ENCODE data around the gene SCCPDH. TPM values are rescaled to one million over a fixed set of nuclear protein-coding genes. Genes with fewer than 3 reads are reported as not detected.

The SCCPDH gene
- total RNA-seq, 4 donors from 2014 or later = 46.2 to 80.7 (median 53.5) TPM

GRCh38 chr1:246742396-246742795 lies 18.2 kb downstream of the SCCPDH start:
- no peak for TF ChIP-seq CTCF (IDR thresholded peaks at IDR 0.05; ENCODE audit: low read depth)

- TF ChIP-seq CTCF (IDR thresholded peaks at IDR 0.05; ENCODE audit: low read depth) = no peak
Measured at GRCh38 chr1:246748006-246748405, 23.8 kb downstream of the SCCPDH start.

- TF ChIP-seq CTCF (IDR thresholded peaks at IDR 0.05; ENCODE audit: low read depth) = no peak
Measured at GRCh38 chr1:246748867-246749266, 24.7 kb downstream of the SCCPDH start.

GRCh38 chr1:246750752-246751151 lies 26.5 kb downstream of the SCCPDH start:
- no peak for TF ChIP-seq CTCF (IDR thresholded peaks at IDR 0.05; ENCODE audit: low read depth)

- TF ChIP-seq CTCF (IDR thresholded peaks at IDR 0.05; ENCODE audit: low read depth) = no peak
Measured at GRCh38 chr1:246753670-246754535, 29.7 kb downstream of the SCCPDH start.

- TF ChIP-seq CTCF (IDR thresholded peaks at IDR 0.05; ENCODE audit: low read depth) = no peak
Measured at GRCh38 chr1:246755419-246755818, 31.2 kb downstream of the SCCPDH start.

GRCh38 chr1:246760422-246761347 lies 36.5 kb downstream of the SCCPDH start:
- TF ChIP-seq CTCF (IDR thresholded peaks at IDR 0.05; ENCODE audit: low read depth) = no peak

Measured in subcutaneous adipose tissue (tissue), 4 donors.